PC-3 (cell line): ENCODE results near the gene AGL.

ENCODE experiments used
- EZH2 ChIP-seq: fragments of 300-600 bp; sonication (generic); IDR thresholded peaks from one replicate; pipeline ENCODE4 v1.6.1; 2017; ENCODE audit warnings: antibody characterized with exemption, mild to moderate bottlenecking, low read length; ENCODE audit not compliant: unreplicated experiment
- EZH2phosphoT487 ChIP-seq: fragments of 300-600 bp; sonication (generic); IDR thresholded peaks from 2 replicates; pipeline ENCODE4 v1.6.1; 2018; ENCODE audit warnings: mild to moderate bottlenecking, antibody characterized with exemption, low read length, borderline replicate concordance
- TF ChIP-seq, protein P1 (sequence below): fragments of 300-600 bp; sonication (generic); conservative IDR thresholded peaks from 2 replicates; pipeline ENCODE4 v1.5.1; 2017; ENCODE audit warnings: antibody characterized with exemption, low read depth, mild to moderate bottlenecking, low read length

GRCh38 chr1:99858286-99858685, 8.1 kb downstream of the AGL start:
- TF ChIP-seq, protein P1, sequence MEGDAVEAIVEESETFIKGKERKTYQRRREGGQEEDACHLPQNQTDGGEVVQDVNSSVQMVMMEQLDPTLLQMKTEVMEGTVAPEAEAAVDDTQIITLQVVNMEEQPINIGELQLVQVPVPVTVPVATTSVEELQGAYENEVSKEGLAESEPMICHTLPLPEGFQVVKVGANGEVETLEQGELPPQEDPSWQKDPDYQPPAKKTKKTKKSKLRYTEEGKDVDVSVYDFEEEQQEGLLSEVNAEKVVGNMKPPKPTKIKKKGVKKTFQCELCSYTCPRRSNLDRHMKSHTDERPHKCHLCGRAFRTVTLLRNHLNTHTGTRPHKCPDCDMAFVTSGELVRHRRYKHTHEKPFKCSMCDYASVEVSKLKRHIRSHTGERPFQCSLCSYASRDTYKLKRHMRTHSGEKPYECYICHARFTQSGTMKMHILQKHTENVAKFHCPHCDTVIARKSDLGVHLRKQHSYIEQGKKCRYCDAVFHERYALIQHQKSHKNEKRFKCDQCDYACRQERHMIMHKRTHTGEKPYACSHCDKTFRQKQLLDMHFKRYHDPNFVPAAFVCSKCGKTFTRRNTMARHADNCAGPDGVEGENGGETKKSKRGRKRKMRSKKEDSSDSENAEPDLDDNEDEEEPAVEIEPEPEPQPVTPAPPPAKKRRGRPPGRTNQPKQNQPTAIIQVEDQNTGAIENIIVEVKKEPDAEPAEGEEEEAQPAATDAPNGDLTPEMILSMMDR: no peak
- TF ChIP-seq EZH2 (no peak), EZH2phosphoT487 (no peak)
